Bronchial epithelial cell (primary cell): ENCODE data around the gene PRXL2B. TPM values are rescaled to one million over a fixed set of nuclear protein-coding genes. Genes with fewer than 3 reads are reported as not detected.

ENCODE experiments used
- DNase-seq: peaks from one replicate; pipeline ENCODE4 v3.0.0-alpha.2; 2010; ENCODE audit warnings: low read depth
- FAIRE-seq: peaks from 2 replicates; lab custom pipeline; 2011; peaks lifted over from hg19 to GRCh38; lab: Jason Lieb, UNC
- H3K27me3 ChIP-seq: 2 replicates; pipeline ENCODE4 v1.5.1; 2011; ENCODE audit warnings: low read length; ENCODE audit not compliant: control insufficient read depth, insufficient read depth
- H3K36me3 ChIP-seq: 2 replicates; pipeline ENCODE4 v1.5.1; 2011; ENCODE audit warnings: low read length; ENCODE audit not compliant: control insufficient read depth, insufficient read depth
- H3K4me3 ChIP-seq: 2 replicates; pipeline ENCODE4 v1.5.1; 2011; ENCODE audit warnings: mild to moderate bottlenecking, low read depth, low read length, control low read depth
- CTCF ChIP-seq: IDR thresholded peaks from 2 replicates; pipeline ENCODE4 v1.5.1; 2011; ENCODE audit warnings: mild to moderate bottlenecking, moderate library complexity, low read length, control low read depth, inconsistent platforms; ENCODE audit not compliant: insufficient read depth, severe bottlenecking
- total RNA-seq: library from RNA; depleted of rRNA; stranded (reverse); fragments of >200 nt; gene quantifications from 2 replicates; pipeline ENCODE4 v1.2.1, GENCODE V29; 2014

PRXL2B gene
- total RNA-seq, 1 donor from 2014 or later: 6.8 TPM

- FAIRE-seq: no peak
- no peaks in the 10 kb centered on the region for H3K36me3 ChIP-seq
- peaks cover 9% of the 10 kb centered on the region for H3K27me3 ChIP-seq
- TF ChIP-seq CTCF: no peak
- no peak for DNase-seq
- H3K4me3 ChIP-seq: no peak overlapping the region
Observed at GRCh38 chr1:2631136-2632050, 44.8 kb downstream of the PRXL2B start.

GRCh38 chr1:2632051-2632430 lies 45.5 kb downstream of the PRXL2B start:
- no peak overlapping the region for H3K4me3 ChIP-seq
- no peak for DNase-seq
- TF ChIP-seq CTCF: no peak
- H3K36me3 ChIP-seq: no peaks in the 10 kb centered on the region
- FAIRE-seq: no peak
- H3K27me3 ChIP-seq: peaks cover 9% of the 10 kb centered on the region

- no peaks in the 10 kb centered on the region for H3K36me3 ChIP-seq
- no peak for TF ChIP-seq CTCF
- peaks cover 7% of the 10 kb centered on the region for H3K27me3 ChIP-seq
- no peak within 1 kb of the TSS for H3K4me3 ChIP-seq
- DNase-seq (no peak), FAIRE-seq (no peak)
Observed at GRCh38 chr1:2632561-2633361, 46.2 kb downstream of the PRXL2B start, which contains the start of gene MMEL1. MMEL1 (minus strand) TSS chr1:2633016; CDS start chr1:2629484, 3,532 bp downstream.

GRCh38 chr1:2633366-2633935 lies 46.9 kb downstream of the PRXL2B start:
- DNase-seq (no peak), FAIRE-seq (no peak)
- no peak for TF ChIP-seq CTCF
- no peak overlapping the region for H3K4me3 ChIP-seq
- no peaks in the 10 kb centered on the region for H3K36me3 ChIP-seq
- H3K27me3 ChIP-seq: no peaks in the 10 kb centered on the region

- DNase-seq (no peak), FAIRE-seq (no peak)
- no peaks in the 10 kb centered on the region for H3K27me3 ChIP-seq
- no peak for TF ChIP-seq CTCF
- H3K4me3 ChIP-seq: no peak overlapping the region
- no peaks in the 10 kb centered on the region for H3K36me3 ChIP-seq
Observed at GRCh38 chr1:2633936-2634491, 47.4 kb downstream of the PRXL2B start.
